GM12872 (cell line): ENCODE results near the gene NCLN.

Source experiments
- TF ChIP-seq, protein P1 (sequence below): IDR thresholded peaks from 3 replicates; pipeline ENCODE4 v1.5.1; 2011; ENCODE audit warnings: low read depth, mild to moderate bottlenecking, low read length, moderate library complexity; ENCODE audit not compliant: insufficient read depth

The NCLN gene, protein sequence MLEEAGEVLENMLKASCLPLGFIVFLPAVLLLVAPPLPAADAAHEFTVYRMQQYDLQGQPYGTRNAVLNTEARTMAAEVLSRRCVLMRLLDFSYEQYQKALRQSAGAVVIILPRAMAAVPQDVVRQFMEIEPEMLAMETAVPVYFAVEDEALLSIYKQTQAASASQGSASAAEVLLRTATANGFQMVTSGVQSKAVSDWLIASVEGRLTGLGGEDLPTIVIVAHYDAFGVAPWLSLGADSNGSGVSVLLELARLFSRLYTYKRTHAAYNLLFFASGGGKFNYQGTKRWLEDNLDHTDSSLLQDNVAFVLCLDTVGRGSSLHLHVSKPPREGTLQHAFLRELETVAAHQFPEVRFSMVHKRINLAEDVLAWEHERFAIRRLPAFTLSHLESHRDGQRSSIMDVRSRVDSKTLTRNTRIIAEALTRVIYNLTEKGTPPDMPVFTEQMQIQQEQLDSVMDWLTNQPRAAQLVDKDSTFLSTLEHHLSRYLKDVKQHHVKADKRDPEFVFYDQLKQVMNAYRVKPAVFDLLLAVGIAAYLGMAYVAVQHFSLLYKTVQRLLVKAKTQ

DNA sequence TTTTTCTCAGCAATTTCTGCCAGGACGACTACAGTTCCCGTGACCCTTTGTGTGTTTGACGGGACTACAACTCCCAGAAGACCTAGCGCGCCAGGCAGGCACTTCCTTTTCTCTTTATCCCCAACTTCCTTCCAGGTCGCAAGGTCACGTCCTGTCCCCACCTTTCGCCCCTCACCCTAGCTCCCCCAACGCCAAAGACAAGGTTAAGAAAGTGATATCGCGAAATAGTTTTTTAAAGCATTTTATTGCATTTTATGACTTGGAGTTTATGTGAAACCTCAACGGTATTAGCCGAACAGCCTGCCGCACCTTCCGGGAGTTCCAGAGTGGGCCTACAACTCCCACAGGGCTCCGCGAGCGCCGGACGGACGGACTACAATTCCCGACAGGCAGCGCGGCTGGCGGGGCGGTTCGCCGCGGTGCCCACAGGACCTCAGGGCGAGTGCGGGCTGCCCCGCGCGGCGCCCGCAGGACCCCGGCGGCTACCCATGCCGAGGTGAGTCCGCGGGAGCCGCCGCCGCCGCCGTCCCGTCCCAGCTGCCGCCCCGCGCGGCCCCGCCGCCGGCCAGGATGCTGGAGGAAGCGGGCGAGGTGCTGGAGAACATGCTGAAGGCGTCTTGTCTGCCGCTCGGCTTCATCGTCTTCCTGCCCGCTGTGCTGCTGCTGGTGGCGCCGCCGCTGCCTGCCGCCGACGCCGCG lies at the start of gene NCLN:
NCLN (plus strand) TSS at position 470 of the 699 bp plus-strand sequence; CDS start at position 571, 101 bp downstream.
- TF ChIP-seq, protein P1, sequence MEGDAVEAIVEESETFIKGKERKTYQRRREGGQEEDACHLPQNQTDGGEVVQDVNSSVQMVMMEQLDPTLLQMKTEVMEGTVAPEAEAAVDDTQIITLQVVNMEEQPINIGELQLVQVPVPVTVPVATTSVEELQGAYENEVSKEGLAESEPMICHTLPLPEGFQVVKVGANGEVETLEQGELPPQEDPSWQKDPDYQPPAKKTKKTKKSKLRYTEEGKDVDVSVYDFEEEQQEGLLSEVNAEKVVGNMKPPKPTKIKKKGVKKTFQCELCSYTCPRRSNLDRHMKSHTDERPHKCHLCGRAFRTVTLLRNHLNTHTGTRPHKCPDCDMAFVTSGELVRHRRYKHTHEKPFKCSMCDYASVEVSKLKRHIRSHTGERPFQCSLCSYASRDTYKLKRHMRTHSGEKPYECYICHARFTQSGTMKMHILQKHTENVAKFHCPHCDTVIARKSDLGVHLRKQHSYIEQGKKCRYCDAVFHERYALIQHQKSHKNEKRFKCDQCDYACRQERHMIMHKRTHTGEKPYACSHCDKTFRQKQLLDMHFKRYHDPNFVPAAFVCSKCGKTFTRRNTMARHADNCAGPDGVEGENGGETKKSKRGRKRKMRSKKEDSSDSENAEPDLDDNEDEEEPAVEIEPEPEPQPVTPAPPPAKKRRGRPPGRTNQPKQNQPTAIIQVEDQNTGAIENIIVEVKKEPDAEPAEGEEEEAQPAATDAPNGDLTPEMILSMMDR, result no peak

DNA sequence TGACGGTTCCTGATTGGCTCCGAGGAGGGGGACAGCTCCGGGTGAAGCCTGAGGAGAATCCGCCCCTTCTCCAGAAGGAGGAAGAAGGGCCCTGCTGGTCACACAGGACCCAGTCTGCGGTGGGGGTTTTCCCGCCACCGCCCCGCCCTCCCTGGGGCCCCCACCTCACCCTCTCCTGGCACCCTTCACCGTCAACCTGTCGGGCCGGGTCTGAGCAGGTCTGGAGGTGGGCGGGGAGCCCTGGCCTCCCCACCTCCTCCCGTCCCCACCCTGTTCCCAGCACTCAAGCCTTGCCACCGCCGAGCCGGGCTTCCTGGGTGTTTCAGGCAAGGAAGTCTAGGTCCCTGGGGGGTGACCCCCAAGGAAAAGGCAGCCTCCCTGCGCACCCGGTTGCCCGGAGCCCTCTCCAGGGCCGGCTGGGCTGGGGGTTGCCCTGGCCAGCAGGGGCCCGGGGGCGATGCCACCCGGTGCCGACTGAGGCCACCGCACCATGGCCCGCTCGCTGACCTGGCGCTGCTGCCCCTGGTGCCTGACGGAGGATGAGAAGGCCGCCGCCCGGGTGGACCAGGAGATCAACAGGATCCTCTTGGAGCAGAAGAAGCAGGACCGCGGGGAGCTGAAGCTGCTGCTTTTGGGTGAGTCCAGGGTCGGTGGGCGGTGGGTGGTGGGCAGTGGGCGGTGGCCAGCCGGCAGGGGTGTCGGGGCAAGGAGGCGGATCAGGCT lies 49.6 kb upstream of the NCLN start, which contains the start of gene GNA15:
GNA15 (plus strand) TSS at position 73 of the 723 bp plus-strand sequence; CDS start at position 491, 418 bp downstream.
- TF ChIP-seq, protein P1, result no peak

DNA sequence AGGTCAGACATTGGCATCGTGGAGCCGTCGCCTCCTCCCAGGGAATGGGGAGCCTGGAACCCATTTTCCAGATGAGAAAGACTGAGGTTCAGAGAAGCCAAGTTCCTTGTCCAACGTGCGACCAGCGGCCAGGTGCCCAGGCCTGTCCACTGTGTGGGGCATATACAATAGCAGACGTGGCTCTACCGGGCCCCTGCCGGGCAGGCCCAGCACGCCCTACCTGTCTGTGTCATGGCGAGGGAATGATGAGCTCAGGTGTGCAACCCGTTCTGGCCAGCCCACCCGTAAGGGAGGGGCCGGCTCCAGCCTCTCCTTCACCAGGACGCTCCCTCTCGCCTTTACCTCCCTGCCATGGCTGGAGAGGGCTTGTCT lies 49.1 kb upstream of the NCLN start:
- TF ChIP-seq, protein P1, result no peak

DNA sequence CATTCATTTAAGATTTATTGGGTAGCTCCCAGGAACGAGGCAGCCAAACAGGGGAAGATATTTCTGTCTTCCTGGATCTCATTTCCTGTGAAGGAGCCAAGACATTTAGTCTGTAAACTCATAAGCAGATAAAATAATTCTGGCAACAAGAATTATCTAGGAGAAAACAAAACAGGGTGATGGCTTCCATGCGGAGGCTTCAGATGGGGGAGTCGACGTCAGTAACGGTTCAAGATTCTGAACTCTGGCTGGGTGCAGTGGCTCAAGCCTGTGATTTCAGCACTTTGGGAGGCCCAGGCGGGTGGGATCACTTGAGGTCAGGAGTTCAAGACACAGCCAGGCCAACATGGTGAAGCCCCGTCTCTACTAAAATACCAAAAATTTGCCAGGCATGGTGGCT lies 48.6 kb upstream of the NCLN start:
- TF ChIP-seq, protein P1, result no peak

DNA sequence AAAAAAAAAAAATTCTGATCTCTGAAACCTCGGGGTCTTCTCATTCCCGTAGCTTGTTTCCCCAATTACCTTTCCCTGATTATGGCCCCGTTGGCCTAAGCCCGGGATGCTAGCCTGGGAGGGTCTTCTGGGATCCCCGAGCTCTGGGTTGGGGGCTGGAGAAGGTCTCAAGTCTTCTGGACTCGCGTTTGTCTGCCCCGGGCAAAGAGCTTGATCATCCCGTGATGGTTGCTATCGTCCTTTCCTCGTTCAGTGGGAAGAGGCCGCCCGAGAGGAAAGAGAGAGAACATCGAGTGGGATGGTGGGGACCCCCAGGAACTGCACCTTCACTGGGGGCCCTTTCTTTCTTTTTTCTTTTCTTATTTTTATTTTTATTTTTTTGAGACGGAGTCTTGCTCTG lies 47.5 kb upstream of the NCLN start:
- TF ChIP-seq, protein P1, result no peak

DNA sequence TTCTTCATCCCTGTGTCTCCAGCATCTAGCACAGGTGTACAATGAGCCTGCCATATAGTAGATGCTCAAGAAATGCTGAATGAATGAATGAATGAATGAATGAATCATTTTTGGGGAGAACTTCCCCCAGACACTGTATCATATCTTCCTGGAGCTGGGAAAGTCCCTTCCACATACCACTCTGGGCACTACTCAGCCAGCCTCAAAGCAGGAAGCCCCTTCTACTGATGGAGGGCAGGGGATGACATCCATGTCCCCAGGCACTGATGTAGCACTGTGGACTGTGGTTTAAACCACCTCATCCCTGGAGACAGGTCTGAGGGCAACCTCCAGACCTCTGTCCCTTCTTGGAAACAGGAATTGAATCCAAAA lies 45.1 kb upstream of the NCLN start:
- TF ChIP-seq, protein P1, result no peak

DNA sequence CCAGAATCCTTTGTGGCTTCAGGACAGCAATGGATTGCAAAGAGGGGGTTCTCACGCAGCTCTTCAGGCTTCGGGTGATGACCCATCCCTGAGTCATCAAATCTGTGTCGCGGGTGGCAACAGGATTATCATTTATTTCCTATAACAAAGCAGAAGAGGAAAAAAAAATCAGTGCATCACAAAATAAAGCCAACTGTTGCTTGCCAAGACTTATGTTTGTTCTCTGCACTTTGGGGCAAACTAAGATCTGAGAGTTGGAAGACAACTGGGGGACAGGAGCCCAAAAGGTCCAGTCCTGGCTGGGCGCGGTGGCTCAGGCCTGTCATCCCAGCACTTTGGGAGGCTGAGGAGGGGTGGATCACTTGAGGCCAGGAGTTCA lies 43.4 kb upstream of the NCLN start:
- TF ChIP-seq, protein P1, result no peak
